Endometrium (tissue), 2 donors: Measurements from ENCODE around the gene SV2B.
A peak's percentile ranks its signal among the peaks of the same experiment; 100 is the strongest.

Source experiments
- FAIRE-seq: peaks from 2 replicates; lab custom pipeline; 2012; peaks lifted over from hg19 to GRCh38; lab: Jason Lieb, UNC
- donor health status: control.
- donor health status: control.

The SV2B gene

DNA sequence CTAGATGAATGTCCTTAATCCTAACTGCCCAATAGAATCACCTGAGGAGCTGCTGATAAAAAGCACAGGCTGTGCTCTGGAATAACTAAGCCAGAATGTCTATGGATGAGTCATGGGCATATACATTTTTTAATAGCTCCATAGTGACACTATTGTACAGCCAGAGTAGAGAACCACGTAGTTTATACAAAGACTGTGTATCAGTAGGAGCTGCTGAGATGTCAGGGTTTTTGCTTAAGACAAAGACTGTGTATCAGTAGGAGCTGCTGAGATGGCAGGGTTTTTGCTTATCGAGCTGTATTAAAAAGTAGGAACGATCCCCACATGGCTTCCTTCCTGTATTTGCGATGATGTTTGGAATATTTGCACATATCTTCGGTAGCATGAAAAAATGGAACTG, 137.4 kb downstream of the SV2B start:
- FAIRE-seq: no peak

DNA sequence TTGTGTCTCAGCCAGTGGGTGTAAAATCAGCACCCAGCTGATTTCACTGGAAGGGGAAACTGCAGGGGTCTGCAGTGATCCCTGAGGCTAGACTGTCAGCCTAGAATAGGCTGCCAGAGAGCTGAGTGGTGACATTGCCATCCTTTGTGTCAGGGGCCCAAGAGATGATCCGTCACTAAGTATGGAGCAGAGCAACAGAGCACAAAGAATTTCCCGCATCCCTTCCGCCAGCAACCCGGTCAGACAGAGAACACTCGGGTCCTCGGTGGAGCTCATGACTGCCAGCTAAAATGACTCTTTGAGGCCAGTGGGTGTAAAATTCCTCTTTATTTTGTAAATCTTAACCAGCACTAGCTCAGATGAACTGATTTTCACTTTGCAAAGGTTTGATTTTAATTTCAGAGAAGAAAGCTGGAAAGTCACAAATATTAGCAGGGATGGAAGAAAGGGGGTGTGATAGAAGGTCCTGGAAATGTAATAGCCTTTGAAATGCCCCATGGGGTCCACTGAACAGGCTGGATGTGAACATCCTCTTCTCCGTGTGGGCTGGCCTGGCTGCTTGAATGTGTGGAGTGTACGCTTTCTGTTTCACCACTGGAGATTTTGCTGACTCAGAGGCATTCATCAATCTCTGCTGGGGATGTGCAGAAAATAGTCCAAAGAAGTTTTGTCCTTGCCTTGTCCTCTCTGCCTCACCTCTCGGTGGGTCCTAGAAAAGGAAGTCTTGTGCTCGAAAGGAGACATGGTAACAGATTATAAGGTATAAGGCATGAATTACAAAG, 138.8 kb downstream of the SV2B start:
- no peak for FAIRE-seq

- FAIRE-seq: no peak
Measured at GRCh38 chr15:91243826-91244225, 143.8 kb downstream of the SV2B start.

- no peak for FAIRE-seq
Measured at GRCh38 chr15:91244919-91245318, 144.9 kb downstream of the SV2B start.

DNA sequence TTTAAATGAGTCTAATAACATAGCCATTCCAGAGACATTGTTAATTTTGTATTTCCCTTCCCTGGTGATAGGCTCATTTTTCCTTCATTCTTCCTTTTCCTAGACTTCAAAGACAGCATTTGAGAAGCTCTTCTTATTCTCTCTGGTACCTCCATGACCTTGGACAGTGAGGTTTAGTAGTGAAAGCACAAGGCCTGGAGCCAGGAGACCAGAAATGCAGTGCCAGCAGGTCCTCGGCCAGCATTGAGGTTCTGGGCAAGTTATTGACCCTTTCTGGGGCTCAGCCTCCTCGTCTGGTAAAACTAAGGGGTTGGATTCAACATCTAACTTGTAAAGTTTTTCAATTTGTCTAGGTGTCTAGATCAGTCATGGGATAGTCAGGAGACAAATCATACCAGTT, 146.9 kb downstream of the SV2B start:
- FAIRE-seq: no peak

DNA sequence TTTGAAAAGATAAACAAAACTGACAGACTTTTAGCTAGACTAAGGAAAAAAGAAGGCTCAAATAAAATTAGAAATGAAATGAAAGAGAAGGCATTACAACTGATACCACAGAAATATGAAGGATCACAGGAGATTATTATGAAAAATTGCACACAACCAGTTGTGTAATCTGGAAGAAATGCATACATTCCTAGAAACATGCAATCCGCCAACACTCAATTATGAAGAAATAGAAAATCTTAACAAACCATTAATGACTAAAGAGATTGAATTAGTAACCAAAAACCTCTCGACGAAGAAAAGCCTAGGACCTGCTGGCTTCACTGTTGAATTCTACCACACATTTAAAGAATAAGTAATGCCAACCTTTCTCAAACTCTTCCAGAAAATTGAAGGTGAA, 149.5 kb downstream of the SV2B start:
- no peak for FAIRE-seq

DNA sequence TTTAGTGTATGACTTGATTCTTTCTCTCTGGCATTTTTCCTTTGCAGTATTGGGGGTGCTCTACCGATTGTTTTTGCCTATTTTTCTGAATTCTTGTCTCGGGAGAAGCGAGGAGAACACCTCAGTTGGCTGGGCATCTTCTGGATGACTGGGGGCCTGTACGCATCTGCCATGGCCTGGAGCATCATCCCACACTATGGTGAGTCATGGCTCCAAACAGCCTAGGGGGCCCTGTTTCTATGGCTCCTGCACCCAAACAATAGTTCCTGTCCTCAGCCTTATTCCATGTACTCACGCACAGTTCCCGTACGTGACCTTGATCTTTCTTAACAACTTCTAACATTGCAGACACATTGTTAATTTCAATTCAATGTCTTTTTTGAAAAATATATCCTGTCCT, 152.3 kb downstream of the SV2B start:
- no peak for FAIRE-seq

DNA sequence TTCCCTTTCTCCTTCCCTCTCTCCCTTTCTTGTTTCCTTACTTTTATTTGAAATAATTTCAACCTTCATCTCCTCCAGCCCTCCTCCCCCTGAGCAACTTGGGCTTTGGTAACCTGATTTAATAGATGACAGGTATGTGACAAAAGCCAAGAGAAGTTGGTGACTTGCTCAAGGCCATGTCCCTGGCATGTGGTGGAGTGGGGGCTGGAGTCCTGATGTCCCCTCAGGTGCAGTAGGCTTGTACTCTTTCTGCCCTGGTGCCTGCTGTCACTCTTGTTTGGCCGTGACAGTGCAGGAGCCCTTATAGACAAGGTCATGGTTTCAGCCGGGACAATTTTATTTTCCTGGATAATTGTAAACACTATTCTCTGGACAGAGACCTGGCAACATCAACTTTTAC, 152.7 kb downstream of the SV2B start:
- FAIRE-seq: no peak

- no peak for FAIRE-seq
Measured at GRCh38 chr15:91253605-91254004, 153.5 kb downstream of the SV2B start.

DNA sequence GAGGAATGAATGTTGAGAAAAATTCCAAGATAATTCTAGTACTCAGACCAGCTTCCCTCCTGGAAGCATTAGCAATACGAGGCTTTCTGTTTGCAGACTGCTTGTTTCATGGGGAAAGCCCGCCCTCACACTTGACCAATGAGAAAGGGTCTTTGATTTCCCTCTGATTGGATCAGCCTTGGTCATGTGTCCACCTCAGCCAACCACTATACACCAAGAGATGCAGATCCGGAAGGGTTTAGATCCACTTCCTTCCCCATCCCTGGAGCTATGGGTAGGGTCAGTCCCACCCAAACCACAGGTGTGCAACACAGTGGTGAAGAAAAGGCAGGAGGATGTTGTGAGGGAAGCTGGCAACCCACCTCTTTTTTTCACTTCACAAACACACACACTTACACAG, 154.7 kb downstream of the SV2B start:
- FAIRE-seq: no peak

DNA sequence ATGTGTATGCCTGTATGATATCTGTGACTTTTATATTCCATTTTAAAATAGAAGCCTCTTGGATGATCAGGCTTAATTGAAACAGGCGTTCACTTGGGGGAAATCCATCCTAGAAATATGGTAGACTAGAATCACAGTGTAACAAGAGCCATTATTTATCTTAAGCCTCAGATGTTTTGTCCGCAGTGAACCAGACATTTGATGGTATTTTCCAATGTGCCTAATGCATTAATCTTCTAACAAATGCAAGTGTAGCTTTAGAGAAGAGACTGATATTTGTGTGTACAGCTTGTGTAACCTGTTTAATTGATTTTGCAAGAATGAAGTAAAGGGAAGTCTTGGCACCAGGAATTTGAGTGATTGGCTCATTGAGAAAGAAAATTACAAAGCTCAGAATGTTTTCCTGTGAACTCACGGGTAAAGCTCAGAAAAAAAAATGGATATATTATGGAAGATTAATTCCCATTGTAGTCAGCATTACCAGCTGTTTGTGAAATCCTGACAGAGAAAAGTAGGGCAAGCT, 155.7 kb downstream of the SV2B start:
- no peak for FAIRE-seq

GRCh38 chr15:91257746-91258414, 157.8 kb downstream of the SV2B start:
- FAIRE-seq: no peak

DNA sequence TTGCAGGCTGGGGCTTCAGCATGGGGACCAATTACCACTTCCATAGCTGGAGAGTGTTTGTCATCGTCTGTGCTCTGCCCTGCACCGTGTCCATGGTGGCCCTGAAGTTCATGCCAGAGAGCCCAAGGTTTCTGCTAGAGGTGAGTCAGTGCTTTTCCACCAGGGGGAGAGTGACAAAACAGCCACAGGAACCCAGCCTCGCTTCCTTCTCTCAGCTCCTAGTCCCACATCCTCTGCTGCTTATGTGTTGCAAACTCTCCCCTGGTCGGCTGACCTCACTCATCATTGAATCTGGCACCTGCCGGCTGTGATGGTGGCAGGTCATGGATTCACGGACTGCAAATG, 158.3 kb downstream of the SV2B start:
- no peak for FAIRE-seq

DNA sequence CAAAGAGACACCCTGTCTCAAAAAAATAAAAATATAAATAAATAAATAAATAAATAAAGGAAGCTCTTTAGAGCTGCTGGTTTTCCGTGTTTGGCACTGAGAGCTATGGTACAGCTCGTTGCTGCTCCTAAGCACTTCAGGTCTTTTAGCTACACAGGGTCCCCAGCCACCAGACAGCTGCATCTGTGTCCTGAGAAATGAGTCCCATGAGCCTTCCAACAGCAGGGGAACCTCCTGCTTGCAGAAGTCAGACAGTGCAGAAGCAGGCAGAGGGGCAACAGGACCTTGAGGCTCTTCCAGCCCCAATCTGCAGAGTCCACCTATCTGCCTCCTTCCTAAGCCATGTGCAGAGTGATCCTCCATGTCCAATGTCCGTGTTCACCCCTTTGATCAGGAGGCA, 159.0 kb downstream of the SV2B start:
- no peak for FAIRE-seq

- FAIRE-seq: peak; percentile 70
Measured at GRCh38 chr15:91261345-91261744, 161.3 kb downstream of the SV2B start.

DNA sequence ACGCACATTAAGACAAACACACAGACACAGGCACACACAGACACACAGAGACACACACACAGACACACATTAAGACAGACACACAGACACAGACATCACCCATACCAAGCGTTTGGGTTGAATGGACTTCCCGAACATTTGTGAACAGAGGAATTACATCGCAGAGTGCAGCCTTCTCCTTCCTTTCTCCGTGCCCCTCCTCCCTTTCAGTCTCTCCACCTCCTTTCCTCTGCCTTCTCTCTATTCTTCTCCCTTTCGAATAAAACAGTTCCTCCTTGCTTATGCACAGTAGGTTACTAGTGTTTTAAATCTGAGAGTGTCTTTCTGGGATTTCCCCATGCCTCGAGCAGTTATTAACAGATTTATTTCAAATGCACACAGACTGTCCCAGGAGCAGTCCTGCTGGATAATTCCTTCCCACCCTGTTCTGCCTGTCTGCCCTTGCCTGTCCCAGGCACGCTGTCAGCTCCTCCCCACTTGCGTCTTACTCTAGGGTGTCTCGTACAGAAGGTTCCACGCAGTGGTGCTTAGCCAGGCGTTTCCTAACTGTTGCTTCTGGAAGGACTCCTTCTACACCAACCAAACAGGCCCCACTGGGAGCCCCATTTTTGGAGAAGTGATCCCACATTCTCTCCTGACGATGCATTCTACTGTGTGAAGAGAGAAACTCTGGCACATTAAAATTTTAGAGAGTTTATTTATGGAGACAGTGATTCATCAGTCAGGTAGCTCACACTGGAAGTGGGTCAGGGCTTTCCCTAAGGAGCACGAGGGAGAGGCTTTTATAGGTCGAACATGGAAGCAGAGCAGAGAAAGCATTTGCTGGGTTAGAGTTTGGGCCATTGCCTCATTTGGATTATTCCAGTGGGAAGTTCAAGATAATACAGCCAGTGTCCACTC, 163.8 kb downstream of the SV2B start:
- no peak for FAIRE-seq

DNA sequence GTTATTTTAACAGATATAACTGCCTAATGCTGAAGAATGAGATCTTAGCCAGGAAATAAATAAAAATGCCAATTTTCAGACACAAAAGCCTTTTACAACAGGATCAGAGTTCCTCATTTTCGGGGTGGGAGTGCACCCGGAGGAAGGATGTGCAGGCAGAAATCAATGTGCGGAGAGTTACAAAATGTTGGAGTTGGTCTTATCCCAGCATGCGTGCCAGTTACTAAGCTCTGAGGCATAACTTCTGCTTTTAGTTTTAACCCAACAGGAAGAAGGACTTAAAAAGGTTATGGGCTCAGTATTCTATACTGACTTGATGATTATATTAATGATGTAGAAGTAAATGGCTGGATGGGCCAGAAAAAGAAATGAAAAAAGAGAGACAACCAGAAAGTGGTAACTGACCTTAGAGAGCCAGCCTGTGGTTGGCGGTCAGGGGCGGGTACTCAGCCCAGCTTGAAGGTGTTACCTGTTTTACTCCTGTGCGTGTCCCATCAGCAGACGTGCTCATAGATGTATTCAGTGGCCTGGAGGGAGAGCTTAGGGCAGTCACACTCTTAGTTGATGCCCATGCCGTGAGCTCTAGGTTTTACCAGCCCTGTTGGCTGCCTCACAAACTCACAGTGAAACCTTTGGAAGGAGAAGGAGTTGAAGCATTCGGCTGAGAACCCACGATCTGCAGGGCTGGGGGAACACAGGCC, 164.7 kb downstream of the SV2B start:
- FAIRE-seq: no peak

DNA sequence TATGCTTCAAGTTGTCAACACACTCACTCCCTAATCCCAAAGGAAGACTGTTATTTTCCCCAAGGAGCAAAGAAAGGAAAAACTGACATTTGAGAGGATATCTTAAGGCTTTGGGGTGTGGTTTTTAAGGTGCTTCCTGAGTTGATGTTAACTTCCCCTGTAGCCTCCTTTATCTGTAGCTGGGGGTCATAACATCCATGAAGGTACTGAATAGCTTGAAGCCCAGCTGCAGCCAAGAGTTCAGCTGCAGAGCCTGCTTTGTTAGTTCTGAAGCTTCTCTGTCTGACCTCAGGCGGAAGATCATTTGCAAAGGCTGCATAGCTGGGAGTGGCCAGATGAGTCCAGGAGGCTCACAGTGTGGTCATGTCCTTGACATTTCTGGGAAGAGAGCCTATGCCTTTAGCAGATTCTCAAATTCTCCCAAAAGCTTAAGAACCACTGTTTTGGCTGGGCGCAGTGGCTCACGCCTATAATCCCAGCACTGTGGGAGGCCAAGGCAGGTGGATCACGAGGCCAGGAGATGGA, 165.4 kb downstream of the SV2B start:
- FAIRE-seq: no peak

- no peak for FAIRE-seq
Measured at GRCh38 chr15:91268510-91268909, 168.5 kb downstream of the SV2B start.

DNA sequence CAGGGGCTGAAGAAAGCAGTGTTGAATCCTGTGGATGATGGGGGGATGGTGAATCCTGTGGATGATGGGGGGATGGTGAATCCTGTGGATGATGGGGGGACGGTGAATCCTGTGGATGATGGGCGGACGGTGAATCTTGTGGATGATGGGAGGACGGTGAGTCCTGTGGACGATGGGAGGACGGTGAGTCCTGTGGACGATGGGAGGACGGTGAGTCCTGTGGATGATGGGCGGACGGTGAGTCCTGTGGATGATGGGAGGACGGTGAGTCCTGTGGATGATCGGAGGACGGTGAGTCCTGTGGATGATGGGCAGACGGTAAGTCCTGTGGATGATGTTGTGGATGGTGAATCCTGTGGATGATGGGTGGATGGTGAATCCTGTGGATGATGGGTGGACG, 170.7 kb downstream of the SV2B start:
- FAIRE-seq: no peak

DNA sequence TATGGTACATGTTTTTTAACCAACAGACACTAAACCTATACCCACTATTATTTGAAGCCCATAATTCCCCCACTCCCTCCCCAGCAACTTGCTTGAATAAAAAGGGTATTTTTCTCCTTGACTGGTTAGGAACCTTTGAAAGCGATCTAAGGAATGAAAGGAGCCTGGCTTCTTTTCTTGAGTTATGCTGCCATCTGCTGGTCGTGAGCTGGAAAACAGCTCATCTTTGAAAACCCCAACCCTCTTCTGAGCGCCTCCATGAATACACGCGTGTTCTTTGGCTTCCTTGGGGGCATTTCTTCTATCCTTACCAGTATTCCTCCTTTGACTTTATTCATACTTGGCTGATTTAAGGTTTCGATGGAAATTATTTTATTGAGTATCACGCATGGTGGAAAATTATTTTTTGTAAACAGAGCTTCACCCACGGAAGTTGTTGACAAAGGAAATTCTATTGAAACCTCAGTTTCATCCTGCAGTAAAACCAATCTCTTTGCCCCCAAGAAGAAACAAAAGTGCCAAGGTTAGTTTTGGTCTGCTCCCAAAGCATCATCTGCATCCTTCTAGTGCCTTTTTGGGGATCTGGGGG, 171.6 kb downstream of the SV2B start:
- FAIRE-seq: peak; percentile 48

- FAIRE-seq: no peak
Measured at GRCh38 chr15:91275844-91276243, 175.8 kb downstream of the SV2B start.
